ENCODE measurements around the gene TMEM51. TPM values are rescaled to one million over a fixed set of nuclear protein-coding genes. Genes with fewer than 3 reads are reported as not detected.

TMEM51 gene
- total RNA-seq, 4 donors from 2014 or later, result 8.5 to 10.3 (median 9.1) TPM

DNA sequence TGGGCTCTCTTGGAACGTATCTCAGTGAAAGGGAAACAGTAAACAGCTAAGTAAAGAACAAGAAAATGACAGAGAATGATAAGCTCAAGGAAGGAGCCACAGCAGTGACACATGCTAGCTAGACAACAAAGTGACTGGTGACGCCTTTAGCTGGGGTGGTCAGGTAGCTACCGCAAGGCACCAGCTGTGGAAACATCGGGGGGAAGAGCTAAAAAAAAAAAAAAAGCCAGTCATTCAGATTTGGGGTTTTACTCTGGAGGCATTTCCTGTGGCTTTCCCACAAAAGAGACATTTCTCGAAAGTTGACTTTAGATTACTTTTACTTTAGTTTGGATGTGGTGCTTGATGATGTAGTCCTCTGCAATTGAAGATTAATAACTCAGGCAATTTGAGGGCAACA, 95.5 kb downstream of the TMEM51 start:
- DNase-seq (ENCODE audit: low spot score in 2 of 2), result no peak
- H3K4me3 ChIP-seq (ENCODE audit: low read depth, poor library complexity, severe bottlenecking), result no peak overlapping the region
- 57 to 62% methylated on average over 5 of the region's 5 CpGs for WGBS, 2 donors
- TF ChIP-seq, protein P1, sequence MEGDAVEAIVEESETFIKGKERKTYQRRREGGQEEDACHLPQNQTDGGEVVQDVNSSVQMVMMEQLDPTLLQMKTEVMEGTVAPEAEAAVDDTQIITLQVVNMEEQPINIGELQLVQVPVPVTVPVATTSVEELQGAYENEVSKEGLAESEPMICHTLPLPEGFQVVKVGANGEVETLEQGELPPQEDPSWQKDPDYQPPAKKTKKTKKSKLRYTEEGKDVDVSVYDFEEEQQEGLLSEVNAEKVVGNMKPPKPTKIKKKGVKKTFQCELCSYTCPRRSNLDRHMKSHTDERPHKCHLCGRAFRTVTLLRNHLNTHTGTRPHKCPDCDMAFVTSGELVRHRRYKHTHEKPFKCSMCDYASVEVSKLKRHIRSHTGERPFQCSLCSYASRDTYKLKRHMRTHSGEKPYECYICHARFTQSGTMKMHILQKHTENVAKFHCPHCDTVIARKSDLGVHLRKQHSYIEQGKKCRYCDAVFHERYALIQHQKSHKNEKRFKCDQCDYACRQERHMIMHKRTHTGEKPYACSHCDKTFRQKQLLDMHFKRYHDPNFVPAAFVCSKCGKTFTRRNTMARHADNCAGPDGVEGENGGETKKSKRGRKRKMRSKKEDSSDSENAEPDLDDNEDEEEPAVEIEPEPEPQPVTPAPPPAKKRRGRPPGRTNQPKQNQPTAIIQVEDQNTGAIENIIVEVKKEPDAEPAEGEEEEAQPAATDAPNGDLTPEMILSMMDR (IDR thresholded peaks at IDR 0.05), result no peak
- no peak for TF ChIP-seq POLR2A (IDR thresholded peaks at IDR 0.05)
- intact Hi-C loops (cut with DNase I; ENCODE audit: low total_unique reads), result no loop called here

DNA sequence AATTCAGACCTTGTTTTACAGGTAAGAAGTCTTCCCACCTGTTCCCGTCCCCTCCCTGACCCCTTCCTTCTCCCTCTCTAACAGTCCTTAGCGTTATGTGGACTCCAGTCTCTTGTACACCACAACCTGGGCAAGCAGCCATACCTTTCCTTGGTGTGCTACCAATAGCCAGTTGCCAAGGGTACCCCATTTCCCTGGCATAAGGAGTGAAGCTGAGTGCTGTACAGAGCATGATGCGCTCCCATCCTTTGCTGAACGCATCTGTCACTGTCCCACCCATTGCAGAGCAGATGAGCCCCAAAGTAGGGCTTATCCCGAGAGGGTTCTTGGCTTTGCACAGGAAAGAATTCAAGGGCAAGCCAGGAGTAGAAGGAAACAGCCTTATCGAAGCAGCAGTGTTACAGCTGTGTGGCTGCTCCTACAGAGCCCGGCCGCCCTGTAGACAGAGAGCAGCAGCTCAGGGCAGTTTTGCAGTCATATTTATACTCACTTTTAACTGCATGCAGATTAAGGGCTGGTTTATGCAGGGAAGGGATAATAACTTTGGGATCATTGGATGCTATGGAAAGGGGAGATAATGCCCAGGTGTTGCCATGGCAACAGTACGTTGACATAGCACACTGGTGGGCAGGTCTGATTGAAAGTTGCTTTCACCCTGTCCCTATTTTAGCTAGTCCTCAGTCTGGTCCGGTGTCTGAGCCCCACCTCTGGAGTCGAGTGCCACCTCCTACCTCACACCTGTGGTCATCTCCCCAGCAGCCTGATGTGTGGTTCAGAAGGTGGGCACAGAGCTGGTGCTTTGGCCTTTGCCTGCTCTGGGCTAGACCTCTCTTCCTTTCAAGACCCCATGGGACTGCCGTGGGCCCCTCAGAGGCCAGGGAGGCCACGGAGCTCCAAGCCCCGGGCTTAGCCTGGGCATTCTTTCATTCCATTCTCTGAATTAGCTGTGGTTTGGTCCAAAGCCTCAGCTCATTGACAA, 98.6 kb downstream of the TMEM51 start:
- DNase-seq (ENCODE audit: low spot score in 2 of 2), result peak in 1 of 2 donors; percentile 43
- intact Hi-C loops (cut with DNase I; ENCODE audit: low total_unique reads), result no loop called here
- no peak overlapping the region for H3K4me3 ChIP-seq (ENCODE audit: low read depth, poor library complexity, severe bottlenecking)
- 80 to 83% methylated on average over 14 of the region's 14 CpGs for WGBS, 2 donors
- TF ChIP-seq, protein P1 (IDR thresholded peaks at IDR 0.05), result no peak
- TF ChIP-seq POLR2A (IDR thresholded peaks at IDR 0.05), result no peak

DNA sequence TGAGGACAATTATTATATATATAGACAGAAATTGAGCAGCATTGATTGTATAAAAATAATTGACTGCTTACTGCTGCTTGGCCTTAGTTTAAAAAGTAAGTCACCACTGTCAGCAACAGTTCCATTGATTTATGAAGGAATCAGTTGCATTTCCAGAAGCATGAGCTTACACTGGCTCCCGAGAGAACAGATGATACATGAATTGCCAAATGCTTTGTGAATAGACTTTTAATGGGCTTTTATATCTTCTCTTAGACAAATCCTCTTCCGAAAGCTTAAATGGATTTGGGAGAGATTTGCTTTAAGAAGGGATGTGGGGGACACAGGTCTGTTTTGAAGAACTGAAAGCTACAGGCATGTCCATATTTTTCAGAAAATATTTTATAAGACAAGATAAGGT, 101.0 kb downstream of the TMEM51 start:
- H3K4me3 ChIP-seq (ENCODE audit: low read depth, poor library complexity, severe bottlenecking), result no peak overlapping the region
- TF ChIP-seq, protein P1 (IDR thresholded peaks at IDR 0.05), result no peak
- no peak for TF ChIP-seq POLR2A (IDR thresholded peaks at IDR 0.05)
- intact Hi-C loops (cut with DNase I; ENCODE audit: low total_unique reads), result no loop called here
- 56 to 68% methylated on average over 2 of the region's 2 CpGs for WGBS, 2 donors
- no peak for DNase-seq (ENCODE audit: low spot score in 2 of 2)

DNA sequence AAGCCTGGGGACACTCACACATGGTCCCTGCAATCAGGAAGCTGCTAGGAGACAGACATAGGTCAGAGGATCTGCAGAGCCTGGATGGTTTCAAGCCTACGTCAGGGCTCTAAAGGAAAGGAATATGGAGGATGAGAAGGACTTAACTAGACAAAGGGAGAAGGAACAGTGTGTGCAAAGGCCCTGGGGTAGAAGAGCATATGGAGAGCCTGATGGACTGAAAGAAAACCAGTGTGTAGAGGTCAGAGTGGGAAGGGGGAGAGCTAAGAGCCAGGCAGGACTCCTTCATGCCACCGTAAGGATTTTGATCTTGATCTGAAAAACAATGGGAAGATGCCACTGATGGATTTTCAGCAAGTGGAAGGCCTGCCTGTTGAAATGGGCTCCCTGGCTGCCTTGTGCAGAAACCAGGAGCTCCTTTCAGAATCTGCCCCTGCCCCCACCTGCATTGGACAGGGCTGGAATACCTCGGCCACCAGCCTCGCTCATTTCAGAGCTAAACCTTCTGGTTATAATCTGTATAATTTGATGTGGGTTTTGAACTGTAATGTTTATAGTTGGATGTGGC, 102.1 kb downstream of the TMEM51 start:
- WGBS, 2 donors, result 86 to 89% methylated on average over 4 of the region's 4 CpGs
- TF ChIP-seq, protein P1 (IDR thresholded peaks at IDR 0.05), result no peak
- no peak for TF ChIP-seq POLR2A (IDR thresholded peaks at IDR 0.05)
- intact Hi-C loops (cut with DNase I; ENCODE audit: low total_unique reads), result no loop called here
- DNase-seq (ENCODE audit: low spot score in 2 of 2), result peak in 1 of 2 donors; percentile 70
- no peak overlapping the region for H3K4me3 ChIP-seq (ENCODE audit: low read depth, poor library complexity, severe bottlenecking)

DNA sequence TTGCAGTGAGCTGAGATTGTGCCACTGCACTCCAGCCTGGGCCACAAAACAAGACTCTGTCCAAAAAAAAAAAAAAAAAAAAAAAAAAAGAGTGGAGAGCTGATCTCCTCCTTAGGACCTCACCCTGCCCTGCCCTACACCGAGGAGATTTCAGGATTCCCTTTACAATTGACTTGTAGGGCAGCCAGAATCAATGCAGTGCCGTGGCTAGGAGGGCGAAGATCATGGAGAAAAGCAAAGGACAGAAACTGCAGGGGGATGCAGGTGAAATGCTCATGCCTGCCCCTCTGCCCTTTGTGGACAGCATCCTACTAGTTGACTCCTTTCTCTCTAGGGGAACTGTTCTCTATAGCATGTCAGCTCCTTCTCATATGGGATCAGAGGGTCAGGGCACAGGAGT, 103.0 kb downstream of the TMEM51 start:
- TF ChIP-seq, protein P1 (IDR thresholded peaks at IDR 0.05), result no peak
- no peak for TF ChIP-seq POLR2A (IDR thresholded peaks at IDR 0.05)
- peak in 1 of 2 donors; percentile 57 for DNase-seq (ENCODE audit: low spot score in 2 of 2)
- WGBS, 2 donors, result 82 to 83% methylated on average over 3 of the region's 3 CpGs
- intact Hi-C loops (cut with DNase I; ENCODE audit: low total_unique reads), result no loop called here
- no peak overlapping the region for H3K4me3 ChIP-seq (ENCODE audit: low read depth, poor library complexity, severe bottlenecking)

All from lower leg skin (tissue), 4 donors.